ENCODE measurements around the gene CACNA1D. TPM values are rescaled to one million over a fixed set of nuclear protein-coding genes. Genes with fewer than 3 reads are reported as not detected.

The CACNA1D gene
- total and polyA plus RNA-seq, 2 donors (not counting 1 experiment from before 2014, with no cell fraction given) = 0.17 to 0.37 TPM

GRCh38 chr3:53657651-53658050 lies 163.2 kb downstream of the CACNA1D start:
- Histone ChIP-seq H3K4me2 (ENCODE audit: extremely low read depth, insufficient read depth, low read length) (no peak overlapping the region), H4K20me1 (ENCODE audit: control insufficient read depth, extremely low read depth, insufficient read depth, low read length) (no peaks in the 10 kb centered on the region), H3K27me3 (ENCODE audit: control insufficient read depth, insufficient read depth, low read length) (no peaks in the 10 kb centered on the region), H3K9ac (ENCODE audit: insufficient read depth, low read length) (no peak overlapping the region), H2AFZ (ENCODE audit: low read length) (no peak overlapping the region), H3K79me2 (ENCODE audit: control insufficient read depth, insufficient read depth, low read length) (no peaks in the 10 kb centered on the region), H3K9me3 (ENCODE audit: control insufficient read depth, insufficient read depth, low read depth, low read length) (no peaks in the 10 kb centered on the region), H3K36me3 (ENCODE audit: control insufficient read depth, insufficient read depth, low read length) (no peaks in the 10 kb centered on the region), H3K4me3 (replicated peaks in 1 of 4; ENCODE audit: control extremely low read depth in 1 of 4, insufficient read depth in 1 of 4, low read depth in 3 of 4, low read length in 4 of 4) (no peak overlapping the region), H3K4me1 (ENCODE audit: control insufficient read depth, extremely low read depth, insufficient read depth, low read length) (no peaks in the 10 kb centered on the region), H3K27ac (ENCODE audit: insufficient read depth, low read length) (no peak overlapping the region)
- DNase-seq (ENCODE audit: low read depth in 2 of 2) = no peak
- TF ChIP-seq CTCF (conservative IDR thresholded peaks at IDR 0.05 in 1 of 2, IDR thresholded peaks at IDR 0.05 in 1 of 2; ENCODE audit: low read depth in 1 of 2, low read length in 2 of 2) = no peak
- no peak for TF ChIP-seq EZH2 (IDR thresholded peaks at IDR 0.05; ENCODE audit: low read length, missing control alignments)

GRCh38 chr3:53658613-53659193 lies 164.3 kb downstream of the CACNA1D start:
- TF ChIP-seq EZH2 (IDR thresholded peaks at IDR 0.05; ENCODE audit: low read length, missing control alignments) (no peak), CTCF (conservative IDR thresholded peaks at IDR 0.05 in 1 of 2, IDR thresholded peaks at IDR 0.05 in 1 of 2; ENCODE audit: low read depth in 1 of 2, low read length in 2 of 2) (no peak)
- Histone ChIP-seq H3K36me3 (ENCODE audit: control insufficient read depth, insufficient read depth, low read length) (no peaks in the 10 kb centered on the region), H3K4me3 (replicated peaks in 1 of 4; ENCODE audit: control extremely low read depth in 1 of 4, insufficient read depth in 1 of 4, low read depth in 3 of 4, low read length in 4 of 4) (no peak overlapping the region), H3K79me2 (ENCODE audit: control insufficient read depth, insufficient read depth, low read length) (no peaks in the 10 kb centered on the region), H3K9ac (ENCODE audit: insufficient read depth, low read length) (no peak overlapping the region), H3K4me2 (ENCODE audit: extremely low read depth, insufficient read depth, low read length) (no peak overlapping the region), H3K27ac (ENCODE audit: insufficient read depth, low read length) (no peak overlapping the region), H3K9me3 (ENCODE audit: control insufficient read depth, insufficient read depth, low read depth, low read length) (no peaks in the 10 kb centered on the region), H3K27me3 (ENCODE audit: control insufficient read depth, insufficient read depth, low read length) (no peaks in the 10 kb centered on the region), H2AFZ (ENCODE audit: low read length) (no peak overlapping the region), H4K20me1 (ENCODE audit: control insufficient read depth, extremely low read depth, insufficient read depth, low read length) (no peaks in the 10 kb centered on the region), H3K4me1 (ENCODE audit: control insufficient read depth, extremely low read depth, insufficient read depth, low read length) (no peaks in the 10 kb centered on the region)
- no peak for DNase-seq (ENCODE audit: low read depth in 2 of 2)

- no peaks in the 10 kb centered on the region for H3K79me2 ChIP-seq (ENCODE audit: control insufficient read depth, insufficient read depth, low read length)
- no peaks in the 10 kb centered on the region for H3K27me3 ChIP-seq (ENCODE audit: control insufficient read depth, insufficient read depth, low read length)
- H3K4me2 ChIP-seq (ENCODE audit: extremely low read depth, insufficient read depth, low read length) = no peak overlapping the region
- no peak overlapping the region for H3K4me3 ChIP-seq (replicated peaks in 1 of 4; ENCODE audit: control extremely low read depth in 1 of 4, insufficient read depth in 1 of 4, low read depth in 3 of 4, low read length in 4 of 4)
- TF ChIP-seq CTCF (conservative IDR thresholded peaks at IDR 0.05 in 1 of 2, IDR thresholded peaks at IDR 0.05 in 1 of 2; ENCODE audit: low read depth in 1 of 2, low read length in 2 of 2) = no peak
- no peak for TF ChIP-seq EZH2 (IDR thresholded peaks at IDR 0.05; ENCODE audit: low read length, missing control alignments)
- no peaks in the 10 kb centered on the region for H4K20me1 ChIP-seq (ENCODE audit: control insufficient read depth, extremely low read depth, insufficient read depth, low read length)
- no peaks in the 10 kb centered on the region for H3K4me1 ChIP-seq (ENCODE audit: control insufficient read depth, extremely low read depth, insufficient read depth, low read length)
- H3K9me3 ChIP-seq (ENCODE audit: control insufficient read depth, insufficient read depth, low read depth, low read length) = no peaks in the 10 kb centered on the region
- H3K36me3 ChIP-seq (ENCODE audit: control insufficient read depth, insufficient read depth, low read length) = no peaks in the 10 kb centered on the region
- DNase-seq (ENCODE audit: low read depth in 2 of 2) = no peak
- H3K9ac ChIP-seq (ENCODE audit: insufficient read depth, low read length) = no peak overlapping the region
- H2AFZ ChIP-seq (ENCODE audit: low read length) = no peak overlapping the region
- H3K27ac ChIP-seq (ENCODE audit: insufficient read depth, low read length) = no peak overlapping the region
Observed at GRCh38 chr3:53659996-53660395, 165.6 kb downstream of the CACNA1D start.
